Right lobe of liver (tissue), 4 donors: ENCODE results near the gene BCOR.

ENCODE experiments used
- POLR2A ChIP-seq: fragments of 450-650 bp; IDR thresholded peaks from one replicate; pipeline ENCODE4 v1.6.1; 2017; ENCODE audit warnings: antibody characterized with exemption, mild to moderate bottlenecking
- TF ChIP-seq, protein P1 (sequence below), 4 donors: fragments of 200-600 bp in 3 of 4; fragments of 450-650 bp in 1 of 4; IDR thresholded peaks; one replicate each; pipeline versions ENCODE4 v1.5.1 to v1.8.0; 2016 to 2022; ENCODE audit warnings: antibody characterized with exemption in 4 of 4, mild to moderate bottlenecking in 2 of 4
- donor health status: DM: no; HTN: no; CAD: no.
- donor health status: DM: no; HTN: no; CAD: no.
- donor health status: DM: no; HTN: yes; CAD: no.

DNA sequence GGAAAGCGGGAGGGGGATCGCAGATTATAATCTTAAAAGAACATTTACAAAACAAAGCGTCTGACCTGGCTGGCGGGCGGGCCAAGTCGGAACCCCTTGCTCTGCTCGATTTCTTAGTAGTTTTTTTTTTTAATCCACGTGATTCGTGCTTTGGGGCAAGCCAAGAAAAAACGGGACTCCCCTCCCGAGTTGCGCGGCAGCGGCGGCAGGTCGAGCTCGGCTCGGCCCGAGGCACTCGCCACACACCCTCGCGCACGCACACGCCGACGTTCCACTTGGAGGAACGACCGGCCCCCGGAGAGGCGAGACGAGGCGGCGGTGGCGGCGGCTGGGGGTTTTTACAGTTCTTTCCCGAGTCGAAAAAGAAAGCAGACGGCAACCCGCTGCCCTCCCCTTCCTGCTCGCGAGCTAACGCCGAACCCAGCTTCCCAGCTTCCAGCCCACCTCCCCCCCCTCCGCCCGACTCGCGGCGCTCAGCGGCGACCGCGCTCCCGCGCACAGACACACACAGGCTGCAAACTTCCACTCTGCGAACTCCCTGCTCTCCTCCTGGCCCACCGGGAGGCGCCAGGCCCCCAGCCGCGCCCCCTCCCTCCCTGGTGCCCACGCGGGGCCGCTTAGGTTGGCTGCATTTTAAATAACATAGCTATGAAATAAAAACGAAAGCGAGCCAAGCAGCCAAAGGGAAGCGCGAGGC is 1.2 kb downstream of the BCOR start:
- no peak for TF ChIP-seq POLR2A
- TF ChIP-seq, protein P1, sequence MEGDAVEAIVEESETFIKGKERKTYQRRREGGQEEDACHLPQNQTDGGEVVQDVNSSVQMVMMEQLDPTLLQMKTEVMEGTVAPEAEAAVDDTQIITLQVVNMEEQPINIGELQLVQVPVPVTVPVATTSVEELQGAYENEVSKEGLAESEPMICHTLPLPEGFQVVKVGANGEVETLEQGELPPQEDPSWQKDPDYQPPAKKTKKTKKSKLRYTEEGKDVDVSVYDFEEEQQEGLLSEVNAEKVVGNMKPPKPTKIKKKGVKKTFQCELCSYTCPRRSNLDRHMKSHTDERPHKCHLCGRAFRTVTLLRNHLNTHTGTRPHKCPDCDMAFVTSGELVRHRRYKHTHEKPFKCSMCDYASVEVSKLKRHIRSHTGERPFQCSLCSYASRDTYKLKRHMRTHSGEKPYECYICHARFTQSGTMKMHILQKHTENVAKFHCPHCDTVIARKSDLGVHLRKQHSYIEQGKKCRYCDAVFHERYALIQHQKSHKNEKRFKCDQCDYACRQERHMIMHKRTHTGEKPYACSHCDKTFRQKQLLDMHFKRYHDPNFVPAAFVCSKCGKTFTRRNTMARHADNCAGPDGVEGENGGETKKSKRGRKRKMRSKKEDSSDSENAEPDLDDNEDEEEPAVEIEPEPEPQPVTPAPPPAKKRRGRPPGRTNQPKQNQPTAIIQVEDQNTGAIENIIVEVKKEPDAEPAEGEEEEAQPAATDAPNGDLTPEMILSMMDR (IDR thresholded peaks at IDR 0.05), result no peak
